Gastrocnemius medialis (tissue), 4 donors: ENCODE measurements around the gene LAMA4.

Experiments
- POLR2A ChIP-seq, 2 donors: fragments of 450-650 bp; IDR thresholded peaks; one replicate each; pipeline ENCODE4 v1.6.1; 2017; ENCODE audit warnings: antibody characterized with exemption in 2 of 2, mild to moderate bottlenecking in 2 of 2, moderate library complexity in 2 of 2
- TF ChIP-seq, protein P1 (sequence below), 5 experiments: fragments of 450-650 bp in 3 of 5; fragments of 200-600 bp in 2 of 5; sonication (generic) in 2 of 5; IDR thresholded peaks in 4 of 5; conservative IDR thresholded peaks in 1 of 5; 1 replicate in 4 of 5; 2 replicates in 1 of 5; pipeline ENCODE4 v1.5.1; 2016 to 2019; ENCODE audit warnings: antibody characterized with exemption in 5 of 5, mild to moderate bottlenecking in 3 of 5, moderate library complexity in 3 of 5

DNA sequence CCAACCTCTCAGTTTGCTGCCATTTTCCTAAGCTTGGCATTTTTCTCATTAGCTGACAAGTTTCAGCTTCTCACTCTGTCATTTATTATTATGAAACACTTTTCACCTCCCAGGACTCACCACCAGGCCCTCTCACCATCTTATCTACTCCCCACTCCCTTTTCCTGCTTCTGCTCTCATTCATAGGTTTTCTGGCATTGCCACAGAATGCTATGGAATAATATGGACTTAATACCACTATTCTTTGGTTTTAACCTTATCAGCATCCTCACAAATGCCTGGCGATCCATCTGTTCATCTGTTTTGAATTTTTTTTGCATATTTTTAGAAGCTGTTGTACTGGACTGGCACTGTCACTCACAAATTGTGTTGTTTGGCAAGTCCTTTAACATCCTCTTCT lies 16.4 kb upstream of the LAMA4 start:
- TF ChIP-seq, protein P1, sequence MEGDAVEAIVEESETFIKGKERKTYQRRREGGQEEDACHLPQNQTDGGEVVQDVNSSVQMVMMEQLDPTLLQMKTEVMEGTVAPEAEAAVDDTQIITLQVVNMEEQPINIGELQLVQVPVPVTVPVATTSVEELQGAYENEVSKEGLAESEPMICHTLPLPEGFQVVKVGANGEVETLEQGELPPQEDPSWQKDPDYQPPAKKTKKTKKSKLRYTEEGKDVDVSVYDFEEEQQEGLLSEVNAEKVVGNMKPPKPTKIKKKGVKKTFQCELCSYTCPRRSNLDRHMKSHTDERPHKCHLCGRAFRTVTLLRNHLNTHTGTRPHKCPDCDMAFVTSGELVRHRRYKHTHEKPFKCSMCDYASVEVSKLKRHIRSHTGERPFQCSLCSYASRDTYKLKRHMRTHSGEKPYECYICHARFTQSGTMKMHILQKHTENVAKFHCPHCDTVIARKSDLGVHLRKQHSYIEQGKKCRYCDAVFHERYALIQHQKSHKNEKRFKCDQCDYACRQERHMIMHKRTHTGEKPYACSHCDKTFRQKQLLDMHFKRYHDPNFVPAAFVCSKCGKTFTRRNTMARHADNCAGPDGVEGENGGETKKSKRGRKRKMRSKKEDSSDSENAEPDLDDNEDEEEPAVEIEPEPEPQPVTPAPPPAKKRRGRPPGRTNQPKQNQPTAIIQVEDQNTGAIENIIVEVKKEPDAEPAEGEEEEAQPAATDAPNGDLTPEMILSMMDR (IDR thresholded peaks at IDR 0.05 in 4 of 5, conservative IDR thresholded peaks at IDR 0.05 in 1 of 5) = no peak
- TF ChIP-seq POLR2A (IDR thresholded peaks at IDR 0.05) = no peak
